ENCODE data around the gene DHRSX. TPM values are rescaled to one million over a fixed set of nuclear protein-coding genes. Genes with fewer than 3 reads are reported as not detected.
"Not testable (repeated sequence)": the region's sequence is repeated elsewhere in the genome, so short reads cannot be mapped to it uniquely, and the experiment has no call there.

The DHRSX gene
- total RNA-seq, 1 experiment from 2014 or later = 21.5 TPM

- Mint-ChIP-seq H3K36me3 (ENCODE audit: insufficient read depth, unreplicated experiment) (no peaks in the 10 kb centered on the region), H3K27ac (ENCODE audit: unreplicated experiment) (no peak overlapping the region), H3K9me3 (ENCODE audit: low read depth, unreplicated experiment) (no peaks in the 10 kb centered on the region), H3K27me3 (ENCODE audit: unreplicated experiment) (no peaks in the 10 kb centered on the region), H3K4me3 (ENCODE audit: low read depth, unreplicated experiment) (no peak overlapping the region), H3K4me1 (ENCODE audit: low read depth, unreplicated experiment) (no peaks in the 10 kb centered on the region)
- BruUV-seq (replicated peaks) = no TSS peak
- DNase-seq = no peak
- intact Hi-C loops (cut with micrococcal nuclease; ENCODE audit: unreplicated experiment) = no loop called here
- TF ChIP-seq, protein P1, sequence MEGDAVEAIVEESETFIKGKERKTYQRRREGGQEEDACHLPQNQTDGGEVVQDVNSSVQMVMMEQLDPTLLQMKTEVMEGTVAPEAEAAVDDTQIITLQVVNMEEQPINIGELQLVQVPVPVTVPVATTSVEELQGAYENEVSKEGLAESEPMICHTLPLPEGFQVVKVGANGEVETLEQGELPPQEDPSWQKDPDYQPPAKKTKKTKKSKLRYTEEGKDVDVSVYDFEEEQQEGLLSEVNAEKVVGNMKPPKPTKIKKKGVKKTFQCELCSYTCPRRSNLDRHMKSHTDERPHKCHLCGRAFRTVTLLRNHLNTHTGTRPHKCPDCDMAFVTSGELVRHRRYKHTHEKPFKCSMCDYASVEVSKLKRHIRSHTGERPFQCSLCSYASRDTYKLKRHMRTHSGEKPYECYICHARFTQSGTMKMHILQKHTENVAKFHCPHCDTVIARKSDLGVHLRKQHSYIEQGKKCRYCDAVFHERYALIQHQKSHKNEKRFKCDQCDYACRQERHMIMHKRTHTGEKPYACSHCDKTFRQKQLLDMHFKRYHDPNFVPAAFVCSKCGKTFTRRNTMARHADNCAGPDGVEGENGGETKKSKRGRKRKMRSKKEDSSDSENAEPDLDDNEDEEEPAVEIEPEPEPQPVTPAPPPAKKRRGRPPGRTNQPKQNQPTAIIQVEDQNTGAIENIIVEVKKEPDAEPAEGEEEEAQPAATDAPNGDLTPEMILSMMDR (IDR thresholded peaks at IDR 0.05; ENCODE audit: unreplicated experiment) = no peak
- CTCF ChIA-PET = no interaction called here
Measured at GRCh38 chrX:2371026-2371711, 129.6 kb downstream of the DHRSX start.

GRCh38 chrX:2370456-2370855 is 130.3 kb downstream of the DHRSX start:
- H3K4me1 Mint-ChIP-seq (ENCODE audit: low read depth, unreplicated experiment) = no peaks in the 10 kb centered on the region
- CTCF ChIA-PET = no interaction called here
- no peaks in the 10 kb centered on the region for H3K36me3 Mint-ChIP-seq (ENCODE audit: insufficient read depth, unreplicated experiment)
- H3K27me3 Mint-ChIP-seq (ENCODE audit: unreplicated experiment) = no peaks in the 10 kb centered on the region
- no peak overlapping the region for H3K27ac Mint-ChIP-seq (ENCODE audit: unreplicated experiment)
- no TSS peak for BruUV-seq (replicated peaks)
- intact Hi-C loops (cut with micrococcal nuclease; ENCODE audit: unreplicated experiment) = no loop called here
- TF ChIP-seq, protein P1 (IDR thresholded peaks at IDR 0.05; ENCODE audit: unreplicated experiment) = no peak
- DNase-seq = no peak
- H3K4me3 Mint-ChIP-seq (ENCODE audit: low read depth, unreplicated experiment) = no peak overlapping the region
- H3K9me3 Mint-ChIP-seq (ENCODE audit: low read depth, unreplicated experiment) = no peaks in the 10 kb centered on the region

DNA sequence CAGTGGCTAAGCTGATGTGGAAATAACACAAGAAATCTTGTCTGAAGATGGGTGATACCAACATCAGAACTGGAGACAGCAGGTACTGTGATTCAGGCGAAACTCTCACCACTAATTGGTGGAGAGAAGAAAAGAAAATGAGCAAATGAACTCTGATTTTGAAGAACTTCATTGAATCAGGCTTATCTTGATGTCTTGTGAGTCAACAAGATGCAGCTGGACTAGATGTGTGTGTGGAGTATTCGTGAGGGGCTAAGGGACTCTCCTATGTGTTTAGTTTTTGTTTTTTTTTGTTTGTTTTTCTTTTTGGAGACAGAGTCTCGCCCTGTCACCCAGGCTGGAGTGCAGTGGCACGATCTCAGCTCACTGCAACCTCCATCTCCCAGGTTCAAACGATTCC is 131.6 kb downstream of the DHRSX start:
- CTCF ChIA-PET = no interaction called here
- intact Hi-C loops (cut with micrococcal nuclease; ENCODE audit: unreplicated experiment) = no loop called here
- TF ChIP-seq, protein P1 (IDR thresholded peaks at IDR 0.05; ENCODE audit: unreplicated experiment) = no peak

DNA sequence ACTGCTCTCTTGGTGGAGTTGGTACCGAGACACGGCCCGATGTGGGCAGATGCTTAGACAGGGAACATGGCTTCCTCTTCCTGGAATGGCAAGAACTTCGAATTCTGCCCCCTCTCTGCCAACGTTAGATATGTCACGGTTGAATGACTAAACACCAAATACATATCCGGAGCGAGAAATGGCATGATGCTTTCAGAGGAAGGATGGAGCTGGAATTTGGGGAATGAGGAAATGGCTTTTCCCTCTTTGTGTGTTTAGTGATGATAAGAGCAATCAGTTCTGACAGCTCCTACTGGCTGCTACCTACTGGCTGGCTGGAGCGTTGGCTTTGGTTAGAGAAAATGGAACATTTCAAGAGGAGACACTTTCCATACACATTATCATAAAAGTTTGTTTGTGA is 140.0 kb downstream of the DHRSX start:
- Mint-ChIP-seq H3K27ac (ENCODE audit: unreplicated experiment) (no peak overlapping the region), H3K36me3 (ENCODE audit: insufficient read depth, unreplicated experiment) (no peaks in the 10 kb centered on the region), H3K9me3 (ENCODE audit: low read depth, unreplicated experiment) (peaks cover 5% of the 10 kb centered on the region), H3K27me3 (ENCODE audit: unreplicated experiment) (no peaks in the 10 kb centered on the region), H3K4me1 (ENCODE audit: low read depth, unreplicated experiment) (no peaks in the 10 kb centered on the region), H3K4me3 (ENCODE audit: low read depth, unreplicated experiment) (no peak overlapping the region)
- intact Hi-C loops (cut with micrococcal nuclease; ENCODE audit: unreplicated experiment) = no loop called here
- BruUV-seq (replicated peaks) = no TSS peak
- CTCF ChIA-PET = no interaction called here
- DNase-seq = peak; percentile 3
- TF ChIP-seq, protein P1 (IDR thresholded peaks at IDR 0.05; ENCODE audit: unreplicated experiment) = no peak

More for the DNA sequence above, 131.6 kb downstream of the DHRSX start:
- peaks cover 5% of the 10 kb centered on the region for H3K9me3 Mint-ChIP-seq (ENCODE audit: low read depth, unreplicated experiment)
- BruUV-seq (replicated peaks) = no TSS peak
- no peak for DNase-seq
- no peak overlapping the region for H3K27ac Mint-ChIP-seq (ENCODE audit: unreplicated experiment)
- H3K4me1 Mint-ChIP-seq (ENCODE audit: low read depth, unreplicated experiment) = no peaks in the 10 kb centered on the region
- no peaks in the 10 kb centered on the region for H3K27me3 Mint-ChIP-seq (ENCODE audit: unreplicated experiment)
- no peaks in the 10 kb centered on the region for H3K36me3 Mint-ChIP-seq (ENCODE audit: insufficient read depth, unreplicated experiment)
- H3K4me3 Mint-ChIP-seq (ENCODE audit: low read depth, unreplicated experiment) = no peak overlapping the region

GRCh38 chrX:2359522-2359921 is 141.3 kb downstream of the DHRSX start:
- BruUV-seq (replicated peaks); CTCF ChIA-PET; H3K27ac Mint-ChIP-seq (ENCODE audit: unreplicated experiment); DNase-seq; H3K27me3 Mint-ChIP-seq (ENCODE audit: unreplicated experiment); H3K36me3 Mint-ChIP-seq (ENCODE audit: insufficient read depth, unreplicated experiment); intact Hi-C loops (cut with micrococcal nuclease; ENCODE audit: unreplicated experiment); H3K4me3 Mint-ChIP-seq (ENCODE audit: low read depth, unreplicated experiment); H3K4me1 Mint-ChIP-seq (ENCODE audit: low read depth, unreplicated experiment); H3K9me3 Mint-ChIP-seq (ENCODE audit: low read depth, unreplicated experiment): not testable (repeated sequence)
